Measurements from ENCODE around the gene PLB1.
A peak's percentile ranks its signal among the peaks of the same experiment; 100 is the strongest.
"Not testable (repeated sequence)": the region's sequence is repeated elsewhere in the genome, so short reads cannot be mapped to it uniquely, and the experiment has no call there.

PLB1 gene

GRCh38 chr2:28533044-28533680, 37.3 kb downstream of the PLB1 start:
- DNase-seq (ENCODE audit: low spot score): no peak

- no peak for DNase-seq (ENCODE audit: low spot score)
Observed at GRCh38 chr2:28534817-28535216, 39.0 kb downstream of the PLB1 start.

- DNase-seq (ENCODE audit: low spot score): no peak
Observed at GRCh38 chr2:28538134-28538533, 42.3 kb downstream of the PLB1 start.

- no peak for DNase-seq (ENCODE audit: low spot score)
Observed at GRCh38 chr2:28538652-28539051, 42.8 kb downstream of the PLB1 start.

- no peak for DNase-seq (ENCODE audit: low spot score)
Observed at GRCh38 chr2:28539118-28539541, 43.3 kb downstream of the PLB1 start.

- DNase-seq (ENCODE audit: low spot score): peak; percentile 58
Observed at GRCh38 chr2:28543316-28544035, 47.6 kb downstream of the PLB1 start.

- DNase-seq (ENCODE audit: low spot score): no peak
Observed at GRCh38 chr2:28544036-28544346, 48.1 kb downstream of the PLB1 start.

- DNase-seq (ENCODE audit: low spot score): no peak
Observed at GRCh38 chr2:28544405-28544921, 48.6 kb downstream of the PLB1 start.

GRCh38 chr2:28544922-28545589, 49.2 kb downstream of the PLB1 start:
- DNase-seq (ENCODE audit: low spot score): no peak

GRCh38 chr2:28545590-28546200, 49.8 kb downstream of the PLB1 start:
- DNase-seq (ENCODE audit: low spot score): no peak

GRCh38 chr2:28546242-28546641, 50.4 kb downstream of the PLB1 start:
- DNase-seq (ENCODE audit: low spot score): peak; percentile 10

GRCh38 chr2:28547223-28547860, 51.5 kb downstream of the PLB1 start:
- DNase-seq (ENCODE audit: low spot score): no peak

- no peak for DNase-seq (ENCODE audit: low spot score)
Observed at GRCh38 chr2:28547906-28548600, 52.2 kb downstream of the PLB1 start.

- not testable (repeated sequence) for DNase-seq (ENCODE audit: low spot score)
Observed at GRCh38 chr2:28550345-28550744, 54.5 kb downstream of the PLB1 start.

GRCh38 chr2:28552045-28552823, 56.4 kb downstream of the PLB1 start:
- peak; percentile 57 for DNase-seq (ENCODE audit: low spot score)

GRCh38 chr2:28556303-28556702, 60.4 kb downstream of the PLB1 start:
- no peak for DNase-seq (ENCODE audit: low spot score)

- DNase-seq (ENCODE audit: low spot score): no peak
Observed at GRCh38 chr2:28557389-28558131, 61.7 kb downstream of the PLB1 start.

- no peak for DNase-seq (ENCODE audit: low spot score)
Observed at GRCh38 chr2:28558158-28558820, 62.4 kb downstream of the PLB1 start.

GRCh38 chr2:28558918-28559317, 63.1 kb downstream of the PLB1 start:
- no peak for DNase-seq (ENCODE audit: low spot score)

- no peak for DNase-seq (ENCODE audit: low spot score)
Observed at GRCh38 chr2:28563869-28564268, 68.0 kb downstream of the PLB1 start.

Measured in AG08395 (cell line).